OCI-LY3 (cell line): ENCODE data around the gene TMEM184C.

Experiments used
- H2AFZ ChIP-seq: fragments of 200-600, 300-600 bp; shearing (Covaris generic); 2 replicates; pipeline ENCODE4 v1.6.0; 2014; ENCODE audit warnings: antibody characterized with exemption, low read depth, low read length
- H3K27ac ChIP-seq: fragments of 200-600, 300-600 bp; sonication (generic); 2 replicates; pipeline ENCODE4 v1.5.1; 2014; ENCODE audit warnings: mild to moderate bottlenecking, low read length, moderate library complexity, mixed read lengths
- H3K27me3 ChIP-seq: fragments of 200-600, 300-600 bp; sonication (generic); 2 replicates; pipeline ENCODE4 v1.6.1; 2014; ENCODE audit warnings: low read depth, low read length, mixed read lengths
- H3K36me3 ChIP-seq: fragments of 200-600, 300-600 bp; sonication (generic); replicated peaks from 2 replicates; pipeline ENCODE3; 2014; ENCODE audit warnings: low read depth, low read length, mixed read lengths
- H3K4me1 ChIP-seq: fragments of 300-600, 200-600 bp; sonication (generic); 2 replicates; pipeline ENCODE4 v1.6.1; 2014; ENCODE audit warnings: low read length, mixed read lengths
- H3K4me2 ChIP-seq: fragments of 200-600, 300-600 bp; sonication (generic); 2 replicates; pipeline ENCODE4 v1.6.1; 2014; ENCODE audit warnings: low read length, mixed read lengths
- H3K4me3 ChIP-seq: fragments of 300-600, 200-600 bp; sonication (generic); 2 replicates; pipeline ENCODE4 v1.5.1; 2014; ENCODE audit warnings: antibody characterized with exemption, mild to moderate bottlenecking, low read length, moderate library complexity
- H3K79me2 ChIP-seq: fragments of 300-600, 200-600 bp; shearing (Covaris generic); 2 replicates; pipeline ENCODE4 v1.6.1; 2014; ENCODE audit warnings: mild to moderate bottlenecking, low read length, mixed read lengths
- H3K9ac ChIP-seq: fragments of 300-600, 200-600 bp; shearing (Covaris generic); 2 replicates; pipeline ENCODE4 v1.6.0; 2014; ENCODE audit warnings: mild to moderate bottlenecking, low read length, moderate library complexity
- H3K9me3 ChIP-seq: fragments of 200-600, 300-600 bp; shearing (Covaris generic); 2 replicates; pipeline ENCODE4 v1.6.1; 2014; ENCODE audit warnings: low read length, mixed read lengths; ENCODE audit not compliant: insufficient read depth
- H4K20me1 ChIP-seq: fragments of 200-600, 300-600 bp; sonication (generic); 2 replicates; pipeline ENCODE4 v1.6.1; 2016; ENCODE audit warnings: low read length, mixed read lengths; ENCODE audit not compliant: insufficient read depth
- EZH2phosphoT487 ChIP-seq: fragments of 200-600 bp; shearing (Covaris generic); IDR thresholded peaks from 2 replicates; pipeline ENCODE4 v1.6.1; 2018; ENCODE audit warnings: antibody characterized with exemption, mixed run types, low read depth
- TF ChIP-seq, protein P1 (sequence below): fragments of 200-600, 300-600 bp; sonication (generic); IDR thresholded peaks from 2 replicates; pipeline ENCODE4 v1.5.1; 2014; ENCODE audit warnings: antibody characterized with exemption, low read length, low read depth

Gene TMEM184C

DNA sequence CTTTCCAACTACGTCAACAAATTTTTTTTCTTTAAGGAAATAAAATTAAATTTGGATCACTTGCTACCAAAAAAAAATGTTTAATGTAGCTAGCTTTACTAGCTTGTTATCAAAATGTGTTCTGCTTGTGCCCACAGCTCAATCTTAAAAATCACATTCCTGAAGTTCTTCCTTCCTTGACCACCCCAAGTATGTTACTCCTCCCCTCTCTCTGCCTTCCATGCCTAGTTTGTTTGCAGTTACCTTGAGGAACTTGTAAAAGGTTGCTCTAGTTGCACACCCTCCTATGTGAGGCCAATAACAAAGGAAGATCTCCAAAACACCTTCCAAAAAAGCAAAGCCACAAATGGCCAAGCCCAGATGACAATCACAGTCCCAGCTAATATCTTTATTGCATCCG is 19.6 kb upstream of the TMEM184C start:
- Histone ChIP-seq H3K27ac (no peak overlapping the region), H2AFZ (no peak overlapping the region)

DNA sequence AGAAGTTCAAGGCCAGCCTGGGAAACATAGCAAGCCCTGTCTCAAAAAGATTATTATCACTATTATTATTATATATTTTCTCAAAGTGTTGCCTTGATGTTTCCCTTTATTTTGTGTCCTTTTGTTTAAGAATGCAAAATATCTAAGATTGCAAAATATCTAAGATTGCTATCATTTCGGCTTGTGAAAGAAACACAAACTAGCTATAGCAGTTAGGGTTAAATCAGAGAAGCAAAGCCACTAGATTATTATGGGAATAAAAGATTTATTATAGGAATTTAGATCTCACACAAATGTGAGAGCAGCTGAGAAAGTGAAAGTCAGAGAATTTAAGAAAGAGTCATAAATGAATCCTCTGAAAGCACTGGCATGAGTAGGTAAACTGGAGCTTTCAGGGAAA is 18.0 kb upstream of the TMEM184C start:
- no peak overlapping the region for H3K27ac ChIP-seq
- H4K20me1 ChIP-seq, result no peaks in the 10 kb centered on the region
- H3K9me3 ChIP-seq, result no peaks in the 10 kb centered on the region
- H2AFZ ChIP-seq, result no peak overlapping the region
- TF ChIP-seq, protein P1, sequence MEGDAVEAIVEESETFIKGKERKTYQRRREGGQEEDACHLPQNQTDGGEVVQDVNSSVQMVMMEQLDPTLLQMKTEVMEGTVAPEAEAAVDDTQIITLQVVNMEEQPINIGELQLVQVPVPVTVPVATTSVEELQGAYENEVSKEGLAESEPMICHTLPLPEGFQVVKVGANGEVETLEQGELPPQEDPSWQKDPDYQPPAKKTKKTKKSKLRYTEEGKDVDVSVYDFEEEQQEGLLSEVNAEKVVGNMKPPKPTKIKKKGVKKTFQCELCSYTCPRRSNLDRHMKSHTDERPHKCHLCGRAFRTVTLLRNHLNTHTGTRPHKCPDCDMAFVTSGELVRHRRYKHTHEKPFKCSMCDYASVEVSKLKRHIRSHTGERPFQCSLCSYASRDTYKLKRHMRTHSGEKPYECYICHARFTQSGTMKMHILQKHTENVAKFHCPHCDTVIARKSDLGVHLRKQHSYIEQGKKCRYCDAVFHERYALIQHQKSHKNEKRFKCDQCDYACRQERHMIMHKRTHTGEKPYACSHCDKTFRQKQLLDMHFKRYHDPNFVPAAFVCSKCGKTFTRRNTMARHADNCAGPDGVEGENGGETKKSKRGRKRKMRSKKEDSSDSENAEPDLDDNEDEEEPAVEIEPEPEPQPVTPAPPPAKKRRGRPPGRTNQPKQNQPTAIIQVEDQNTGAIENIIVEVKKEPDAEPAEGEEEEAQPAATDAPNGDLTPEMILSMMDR, result no peak
- TF ChIP-seq EZH2phosphoT487, result no peak
- no peak overlapping the region for H3K4me2 ChIP-seq
- H3K79me2 ChIP-seq, result no peaks in the 10 kb centered on the region
- H3K4me3 ChIP-seq, result no peak overlapping the region
- H3K27me3 ChIP-seq, result no peaks in the 10 kb centered on the region
- H3K9ac ChIP-seq, result no peak overlapping the region
- H3K36me3 ChIP-seq, result no peaks in the 10 kb centered on the region
- H3K4me1 ChIP-seq, result no peaks in the 10 kb centered on the region

More for the DNA sequence above, 19.6 kb upstream of the TMEM184C start:
- no peaks in the 10 kb centered on the region for H3K36me3 ChIP-seq
- no peaks in the 10 kb centered on the region for H3K79me2 ChIP-seq
- H3K27me3 ChIP-seq, result no peaks in the 10 kb centered on the region
- H3K4me3 ChIP-seq, result no peak overlapping the region
- H3K4me1 ChIP-seq, result no peaks in the 10 kb centered on the region
- no peaks in the 10 kb centered on the region for H4K20me1 ChIP-seq
- no peak for TF ChIP-seq EZH2phosphoT487
- TF ChIP-seq, protein P1, result no peak
- no peak overlapping the region for H3K4me2 ChIP-seq
- no peak overlapping the region for H3K9ac ChIP-seq
- no peaks in the 10 kb centered on the region for H3K9me3 ChIP-seq

DNA sequence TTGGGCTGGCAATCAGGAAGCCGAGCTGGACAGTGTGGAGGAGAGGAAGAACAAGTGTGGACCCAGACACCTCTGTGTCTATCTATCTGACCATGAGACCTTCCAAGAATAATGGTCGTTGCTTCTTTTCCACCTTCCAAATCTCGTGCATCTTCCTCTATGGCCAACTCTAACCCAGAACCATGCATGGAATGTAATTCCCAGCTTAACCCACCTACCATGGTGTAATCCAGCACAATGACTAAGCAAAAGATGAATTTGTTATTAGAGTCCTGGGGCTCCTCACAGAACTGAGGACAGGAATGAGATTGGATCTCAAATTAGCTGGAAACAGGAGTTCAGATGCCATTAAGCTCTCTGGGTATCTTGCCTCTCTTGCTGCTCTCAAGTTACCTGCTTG is 17.4 kb upstream of the TMEM184C start:
- Histone ChIP-seq H2AFZ (no peak overlapping the region), H3K36me3 (no peaks in the 10 kb centered on the region)
- no peak for TF ChIP-seq EZH2phosphoT487
- TF ChIP-seq, protein P1, result no peak

DNA sequence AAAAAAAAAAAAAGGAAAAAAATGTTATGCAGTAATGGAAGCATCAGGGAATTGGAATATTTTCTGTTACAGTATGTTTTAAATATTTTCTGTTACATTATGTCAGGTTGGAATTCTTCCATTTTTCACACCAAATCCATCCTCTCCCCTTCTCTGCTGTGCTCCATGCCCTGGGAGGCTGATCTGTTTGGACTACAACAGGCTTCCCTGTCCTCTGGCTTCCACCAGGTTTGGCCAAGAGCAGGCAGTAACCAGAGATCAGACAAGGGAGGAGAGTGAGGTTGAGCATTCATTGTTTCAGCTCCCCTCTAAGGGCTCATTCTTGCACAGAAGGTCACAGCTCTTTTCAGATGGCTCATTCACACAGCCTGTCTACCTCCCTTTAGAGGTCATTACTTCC is 11.7 kb upstream of the TMEM184C start:
- H3K79me2 ChIP-seq, result no peaks in the 10 kb centered on the region
- no peaks in the 10 kb centered on the region for H3K27me3 ChIP-seq
- H4K20me1 ChIP-seq, result no peaks in the 10 kb centered on the region
- H3K4me3 ChIP-seq, result no peak overlapping the region
- no peak overlapping the region for H3K9ac ChIP-seq
- no peak for TF ChIP-seq EZH2phosphoT487
- TF ChIP-seq, protein P1, result no peak
- H3K4me1 ChIP-seq, result no peaks in the 10 kb centered on the region
- no peaks in the 10 kb centered on the region for H3K36me3 ChIP-seq
- H3K27ac ChIP-seq, result no peak overlapping the region
- no peaks in the 10 kb centered on the region for H3K9me3 ChIP-seq
- H3K4me2 ChIP-seq, result no peak overlapping the region
- no peak overlapping the region for H2AFZ ChIP-seq

More for the DNA sequence above, 17.4 kb upstream of the TMEM184C start:
- H3K27me3 ChIP-seq, result no peaks in the 10 kb centered on the region
- no peaks in the 10 kb centered on the region for H3K4me1 ChIP-seq
- H3K27ac ChIP-seq, result no peak overlapping the region
- no peak overlapping the region for H3K4me3 ChIP-seq
- H3K79me2 ChIP-seq, result no peaks in the 10 kb centered on the region
- no peak overlapping the region for H3K4me2 ChIP-seq
- no peaks in the 10 kb centered on the region for H3K9me3 ChIP-seq
- H3K9ac ChIP-seq, result no peak overlapping the region
- no peaks in the 10 kb centered on the region for H4K20me1 ChIP-seq
